Psoas muscle (tissue), 8 donors: ENCODE results near the gene ZNF747. TPM values are rescaled to one million over a fixed set of nuclear protein-coding genes. Genes with fewer than 3 reads are reported as not detected.

Experiments
- ATAC-seq, 4 donors: fragments of 200-7000 bp; cut with Tn5 transposase; one replicate each; pipeline ENCODE4 v1.9.1; 2020; ENCODE audit warnings: moderate library complexity in 3 of 4, mild to moderate bottlenecking in 2 of 4
- DNase-seq, 2 donors: peaks; one replicate each; pipeline ENCODE4 v3.0.0-alpha.2; 2020
- H3K27ac ChIP-seq: fragments of 200-600 bp; one replicate; pipeline ENCODE4 v1.8.0; 2022
- H3K27me3 ChIP-seq, 3 donors: fragments of 200-600 bp in 1 of 3; one replicate each; pipeline versions ENCODE4 v1.6.1 to v1.8.0; 2013 to 2022; ENCODE audit warnings: low read length in 2 of 3, mild to moderate bottlenecking in 2 of 3, moderate library complexity in 1 of 3; ENCODE audit not compliant: insufficient read depth in 3 of 3
- H3K36me3 ChIP-seq, 2 donors: fragments of 200-600 bp in 1 of 2; one replicate each; pipeline versions ENCODE4 v1.6.1 to v1.8.0; 2013 to 2022; ENCODE audit warnings: low read depth in 1 of 2, mild to moderate bottlenecking in 1 of 2, moderate library complexity in 1 of 2; ENCODE audit not compliant: insufficient read depth in 1 of 2
- H3K4me1 ChIP-seq: fragments of 200-600 bp; one replicate; pipeline ENCODE4 v1.8.0; 2022
- H3K4me3 ChIP-seq: fragments of 200-600 bp; one replicate; pipeline ENCODE4 v1.8.0; 2022; ENCODE audit warnings: mild to moderate bottlenecking
- H3K9me3 ChIP-seq: fragments of 200-600 bp; one replicate; pipeline ENCODE4 v1.8.0; 2022
- CTCF ChIP-seq: fragments of 200-600 bp; IDR thresholded peaks from one replicate; pipeline ENCODE4 v1.8.0; 2022; ENCODE audit warnings: antibody characterized with exemption
- WGBS, 3 donors: extraction: QIAGEN DNeasy Blood & Tissue Kit; methylation state at CpG; one replicate each; pipeline versions ENCODE4 v1.1.6 to v1.1.7; 2013; 5-methylcytosine and 5-hydroxymethylcytosine counted together
- intact Hi-C, 2 donors: fragments of 100-400 bp; cut with DNase I; formaldehyde crosslinking; loops; one replicate each; pipeline versions ENCODE4 v1.11.0 to v1.14.2; 2022
- polyA plus RNA-seq, 3 donors: library from polyadenylated mRNA; stranded (reverse); fragments of 200-250 nt; gene quantifications; one replicate each; pipeline ENCODE4 v1.2.3, GENCODE V29; 2013
- total RNA-seq, 4 donors: library from RNA; stranded (reverse); fragmentation: NEBNext Ultra II Directional in 2 of 4; extraction: Animal tissue kit (Norgen Biotek cat#: 25700) in 2 of 4; gene quantifications; one replicate each; pipeline versions ENCODE4 v1.2.1 to v1.2.4, GENCODE V29; 2021 to 2023
- donor health status: healthy with polysubstance abuse.
- donor health status: DM: no; HTN: no; CAD: no; lungs with moderate emphysema.
- donor health status: Bipolar disorder and iron deficiency.
- donor health status: healthy.
- donor health status: DM: yes; HTN: yes; CAD: no.
- donor health status: DM: no; HTN: no; CAD: no.
- donor health status: DM: no; HTN: no; CAD: no.
- donor health status: DM: yes; HTN: yes; CAD: no.

ZNF747 gene
- total and polyA plus RNA-seq, 7 donors, result 6.4 to 16.4 (median 7.9) TPM

- Histone ChIP-seq H3K27ac (no peak overlapping the region), H3K27me3 (no peaks in the 10 kb centered on the region), H3K4me3 (no peak overlapping the region), H3K9me3 (no peaks in the 10 kb centered on the region), H3K4me1 (peaks cover 5% of the 10 kb centered on the region), H3K36me3 (peaks cover 0 to 8% of the 10 kb centered on the region in 2 donors)
- ATAC-seq, result no peak
- no peak for DNase-seq
- intact Hi-C loops, result no loop called here
- 79 to 89% (median 84%) methylated on average over 7 of the region's 7 CpGs for WGBS, 3 donors
- no peak for TF ChIP-seq CTCF
Measured at GRCh38 chr16:30521476-30521872, 13.2 kb downstream of the ZNF747 start.

GRCh38 chr16:30519120-30520049 is 15.3 kb downstream of the ZNF747 start:
- Histone ChIP-seq H3K27ac (no peak overlapping the region), H3K36me3 (no peaks in the 10 kb centered on the region), H3K27me3 (no peaks in the 10 kb centered on the region), H3K4me1 (peaks cover 3% of the 10 kb centered on the region), H3K4me3 (no peak overlapping the region), H3K9me3 (no peaks in the 10 kb centered on the region)
- intact Hi-C loops, result no loop called here
- WGBS, 3 donors, result 84 to 88% (median 88%) methylated on average over 20 of the region's 20 CpGs
- ATAC-seq (no peak), DNase-seq (no peak)
- TF ChIP-seq CTCF, result no peak

- Histone ChIP-seq H3K27ac (no peak overlapping the region), H3K9me3 (no peaks in the 10 kb centered on the region), H3K27me3 (no peaks in the 10 kb centered on the region), H3K36me3 (no peaks in the 10 kb centered on the region), H3K4me1 (no peaks in the 10 kb centered on the region), H3K4me3 (no peak overlapping the region)
- ATAC-seq (no peak), DNase-seq (no peak)
- intact Hi-C loops, result no loop called here
- TF ChIP-seq CTCF, result no peak
- WGBS, 3 donors, result 85 to 87% (median 86%) methylated on average over 10 of the region's 10 CpGs
Measured at GRCh38 chr16:30518552-30518951, 16.1 kb downstream of the ZNF747 start.

- Histone ChIP-seq H3K36me3 (no peaks in the 10 kb centered on the region), H3K4me1 (no peaks in the 10 kb centered on the region), H3K9me3 (no peaks in the 10 kb centered on the region), H3K4me3 (no peak overlapping the region), H3K27me3 (no peaks in the 10 kb centered on the region), H3K27ac (no peak overlapping the region)
- intact Hi-C loops, result no loop called here
- no peak for TF ChIP-seq CTCF
- ATAC-seq (no peak), DNase-seq (no peak)
- 72 to 80% (median 73%) methylated on average over 2 of the region's 2 CpGs for WGBS, 3 donors
Measured at GRCh38 chr16:30515275-30515674, 19.4 kb downstream of the ZNF747 start.
